WI38 (cell line): ENCODE measurements around the gene PCDHA1.

Experiments used
- H3K4me3 ChIP-seq: 2 replicates; pipeline ENCODE4 v1.5.1; 2011; ENCODE audit warnings: low read depth, mild to moderate bottlenecking, control low read depth, low read length
- TF ChIP-seq, protein P1 (sequence below): IDR thresholded peaks from 2 replicates; pipeline ENCODE4 v1.5.1; 2012; ENCODE audit warnings: low read depth, mild to moderate bottlenecking, control low read depth, low read length

Gene PCDHA1

DNA sequence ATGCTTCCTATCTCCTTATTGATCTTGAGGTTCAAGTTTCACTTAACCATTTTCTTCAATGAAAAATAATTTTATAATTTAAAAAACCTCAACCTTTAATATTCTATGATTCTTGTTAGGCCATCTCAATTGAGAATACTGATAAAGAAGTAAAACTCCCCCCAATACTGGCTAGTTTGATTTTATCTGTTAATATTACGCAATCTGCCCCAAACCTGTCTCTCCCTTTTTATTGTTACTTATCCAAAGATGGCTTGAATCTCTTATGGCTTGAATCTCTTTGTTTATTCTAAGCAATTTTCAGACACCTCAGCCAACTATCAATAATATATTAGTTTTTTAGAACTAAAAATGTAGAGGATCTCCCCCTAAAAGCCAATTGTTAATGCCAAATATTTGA, 176.2 kb downstream of the PCDHA1 start:
- H3K4me3 ChIP-seq, result no peak overlapping the region
- TF ChIP-seq, protein P1, sequence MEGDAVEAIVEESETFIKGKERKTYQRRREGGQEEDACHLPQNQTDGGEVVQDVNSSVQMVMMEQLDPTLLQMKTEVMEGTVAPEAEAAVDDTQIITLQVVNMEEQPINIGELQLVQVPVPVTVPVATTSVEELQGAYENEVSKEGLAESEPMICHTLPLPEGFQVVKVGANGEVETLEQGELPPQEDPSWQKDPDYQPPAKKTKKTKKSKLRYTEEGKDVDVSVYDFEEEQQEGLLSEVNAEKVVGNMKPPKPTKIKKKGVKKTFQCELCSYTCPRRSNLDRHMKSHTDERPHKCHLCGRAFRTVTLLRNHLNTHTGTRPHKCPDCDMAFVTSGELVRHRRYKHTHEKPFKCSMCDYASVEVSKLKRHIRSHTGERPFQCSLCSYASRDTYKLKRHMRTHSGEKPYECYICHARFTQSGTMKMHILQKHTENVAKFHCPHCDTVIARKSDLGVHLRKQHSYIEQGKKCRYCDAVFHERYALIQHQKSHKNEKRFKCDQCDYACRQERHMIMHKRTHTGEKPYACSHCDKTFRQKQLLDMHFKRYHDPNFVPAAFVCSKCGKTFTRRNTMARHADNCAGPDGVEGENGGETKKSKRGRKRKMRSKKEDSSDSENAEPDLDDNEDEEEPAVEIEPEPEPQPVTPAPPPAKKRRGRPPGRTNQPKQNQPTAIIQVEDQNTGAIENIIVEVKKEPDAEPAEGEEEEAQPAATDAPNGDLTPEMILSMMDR, result no peak

DNA sequence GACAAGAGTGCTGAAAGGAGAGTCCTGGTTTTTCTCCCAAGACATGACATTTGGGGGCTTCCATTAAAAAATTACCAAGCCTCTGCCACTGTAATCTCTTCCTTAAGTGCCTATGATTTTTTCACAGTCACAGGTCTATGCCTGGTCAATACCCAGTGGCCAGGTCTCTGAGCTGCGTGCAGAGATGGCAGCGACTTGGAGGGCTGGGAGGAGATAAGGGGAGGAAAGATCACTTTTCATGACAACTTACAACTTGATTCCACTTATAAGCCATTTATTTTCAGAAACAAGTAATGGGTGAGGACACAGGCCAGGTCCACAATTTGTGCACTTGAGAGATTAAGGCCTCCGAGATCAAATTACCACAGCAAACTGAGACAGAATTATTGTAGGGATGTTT, 178.4 kb downstream of the PCDHA1 start:
- TF ChIP-seq, protein P1, result no peak
- no peak overlapping the region for H3K4me3 ChIP-seq

DNA sequence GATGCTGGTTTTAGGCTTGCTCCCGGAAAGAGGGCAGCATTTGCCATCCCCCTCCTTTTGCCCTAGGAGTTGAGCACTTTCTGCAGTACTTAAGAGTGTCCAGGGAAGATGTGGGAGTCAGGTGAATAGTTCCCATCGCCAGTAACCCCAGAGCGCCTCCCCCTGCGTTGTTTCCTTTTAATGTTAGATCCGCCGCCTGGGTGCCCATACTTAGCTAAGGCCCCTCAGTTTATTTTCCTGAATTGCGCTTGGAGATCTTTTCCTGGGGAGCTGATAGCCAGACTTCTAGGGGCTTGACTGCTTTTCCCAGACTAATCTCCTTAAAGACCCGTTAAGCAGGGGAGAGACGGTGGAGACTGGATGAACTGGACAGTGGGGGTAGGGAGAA, 180.0 kb downstream of the PCDHA1 start:
- TF ChIP-seq, protein P1, result no peak
- H3K4me3 ChIP-seq, result no peak overlapping the region

DNA sequence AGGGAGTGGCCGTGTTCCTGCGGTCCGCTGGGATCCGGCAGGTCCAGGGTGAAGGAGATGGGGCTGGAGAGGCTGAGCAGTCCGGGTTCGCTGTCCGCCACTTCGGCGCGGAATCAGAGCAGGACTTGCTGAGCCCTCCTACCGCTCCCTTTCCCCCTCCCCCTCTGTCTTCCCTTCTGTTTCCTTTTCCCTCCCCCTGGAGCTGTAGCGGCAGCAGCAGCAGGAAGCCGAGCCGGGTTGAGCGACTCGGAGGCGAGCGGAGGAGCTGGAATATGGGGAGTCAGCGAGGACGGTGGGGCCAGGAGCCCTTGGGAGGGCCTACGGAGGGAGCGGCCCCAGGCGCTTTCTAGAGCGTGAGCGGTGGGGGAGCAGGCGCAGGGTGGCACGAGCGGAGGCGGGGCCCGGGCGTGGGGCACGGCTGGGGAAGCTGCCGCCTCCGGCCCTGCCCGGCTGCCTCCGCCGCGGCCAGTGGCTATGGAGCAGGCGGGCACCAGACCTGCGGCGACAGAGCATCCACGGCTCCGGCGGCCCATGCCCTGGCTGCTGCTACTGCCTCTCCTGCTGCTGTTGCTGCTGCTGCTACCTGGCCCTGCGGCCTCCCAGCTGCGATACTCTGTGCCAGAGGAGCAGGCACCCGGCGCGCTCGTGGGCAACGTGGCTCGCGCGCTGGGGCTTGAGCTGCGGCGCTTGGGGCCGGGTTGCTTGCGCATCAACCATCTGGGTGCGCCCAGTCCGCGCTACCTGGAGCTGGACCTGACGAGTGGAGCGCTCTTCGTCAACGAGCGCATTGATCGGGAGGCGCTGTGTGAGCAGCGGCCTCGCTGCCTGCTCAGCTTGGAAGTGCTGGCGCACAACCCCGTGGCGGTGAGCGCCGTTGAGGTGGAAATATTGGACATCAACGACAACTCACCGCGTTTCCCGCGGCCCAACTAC, 180.6 kb downstream of the PCDHA1 start, which contains the start of gene PCDHAC2:
Gene PCDHAC2 (plus strand): TSS at position 184 of the 933 bp plus-strand sequence. CDS start 291 bp downstream, at position 475.
- no peak within 1 kb of the TSS for H3K4me3 ChIP-seq
- TF ChIP-seq, protein P1, result no peak

DNA sequence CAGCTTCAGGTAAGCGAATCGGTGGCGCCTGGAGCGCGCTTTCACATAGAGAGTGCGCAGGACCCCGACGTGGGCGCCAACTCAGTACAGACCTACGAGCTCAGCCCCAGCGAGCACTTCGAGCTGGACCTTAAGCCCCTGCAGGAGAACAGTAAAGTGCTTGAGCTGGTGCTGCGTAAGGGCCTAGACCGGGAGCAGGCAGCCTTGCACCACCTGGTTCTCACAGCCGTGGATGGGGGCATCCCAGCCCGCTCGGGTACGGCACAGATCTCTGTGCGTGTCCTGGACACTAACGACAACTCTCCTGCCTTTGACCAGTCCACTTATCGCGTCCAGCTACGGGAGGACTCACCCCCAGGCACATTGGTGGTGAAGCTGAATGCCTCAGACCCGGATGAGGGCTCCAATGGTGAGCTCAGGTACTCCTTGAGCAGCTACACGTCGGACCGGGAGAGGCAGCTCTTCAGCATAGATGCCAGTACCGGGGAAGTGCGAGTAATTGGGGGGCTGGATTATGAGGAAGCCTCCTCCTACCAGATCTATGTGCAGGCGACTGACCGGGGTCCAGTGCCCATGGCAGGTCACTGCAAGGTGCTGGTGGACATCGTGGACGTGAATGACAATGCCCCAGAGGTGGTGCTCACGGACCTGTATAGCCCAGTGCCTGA, 181.4 kb downstream of the PCDHA1 start:
- H3K4me3 ChIP-seq, result no peak overlapping the region
- TF ChIP-seq, protein P1, result no peak

DNA sequence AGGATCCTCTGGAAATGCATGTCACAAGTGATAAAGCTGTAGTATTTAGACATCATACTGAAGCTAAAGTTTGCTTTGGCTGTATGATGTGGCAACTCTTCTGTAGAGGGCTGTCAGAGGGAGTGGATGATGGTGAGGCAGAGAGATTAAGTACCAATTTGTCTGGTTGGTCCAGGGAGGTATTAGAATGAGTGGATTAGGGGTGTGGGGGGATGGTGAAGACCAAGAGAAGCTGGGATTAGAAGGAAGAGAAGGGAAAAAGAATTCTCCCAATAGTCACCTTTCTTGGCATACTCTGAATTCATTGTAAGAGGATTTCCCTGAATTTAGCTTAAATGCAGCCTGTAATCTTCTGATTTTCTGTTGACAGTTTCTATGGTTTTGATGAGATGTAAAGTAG, 183.9 kb downstream of the PCDHA1 start:
- TF ChIP-seq, protein P1, result no peak
- no peak overlapping the region for H3K4me3 ChIP-seq

DNA sequence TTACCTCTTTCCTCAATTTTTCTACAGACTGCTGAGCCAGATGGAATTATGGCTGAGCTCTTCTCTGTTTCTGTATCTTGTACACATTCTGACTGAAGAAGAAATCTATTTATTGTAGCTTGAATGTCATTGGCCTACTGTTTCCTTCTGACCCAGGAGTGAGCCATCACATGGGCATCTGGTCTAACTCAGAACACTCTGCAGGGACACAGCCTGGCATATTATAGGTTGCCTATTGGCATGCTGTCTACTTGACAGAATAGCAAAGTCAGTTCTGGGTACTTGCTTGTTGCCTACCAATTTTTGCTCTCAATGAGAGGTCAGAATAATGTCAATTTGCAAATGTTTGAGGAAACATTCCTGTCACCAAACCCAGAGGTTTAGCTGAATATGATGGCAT, 187.6 kb downstream of the PCDHA1 start:
- H3K4me3 ChIP-seq, result no peak overlapping the region
- TF ChIP-seq, protein P1, result no peak
